22Rv1 (cell line): ENCODE results near the gene HOXA3.

Experiments
- CTCF ChIP-seq: fragments of 450-650 bp; IDR thresholded peaks from 2 replicates; pipeline ENCODE4 v1.5.1; 2017; ENCODE audit warnings: mild to moderate bottlenecking
- ZFX ChIP-seq: fragments of 450-650 bp; IDR thresholded peaks from 2 replicates; pipeline ENCODE4 v1.6.1; 2017; ENCODE audit warnings: antibody characterized with exemption, borderline replicate concordance

DNA sequence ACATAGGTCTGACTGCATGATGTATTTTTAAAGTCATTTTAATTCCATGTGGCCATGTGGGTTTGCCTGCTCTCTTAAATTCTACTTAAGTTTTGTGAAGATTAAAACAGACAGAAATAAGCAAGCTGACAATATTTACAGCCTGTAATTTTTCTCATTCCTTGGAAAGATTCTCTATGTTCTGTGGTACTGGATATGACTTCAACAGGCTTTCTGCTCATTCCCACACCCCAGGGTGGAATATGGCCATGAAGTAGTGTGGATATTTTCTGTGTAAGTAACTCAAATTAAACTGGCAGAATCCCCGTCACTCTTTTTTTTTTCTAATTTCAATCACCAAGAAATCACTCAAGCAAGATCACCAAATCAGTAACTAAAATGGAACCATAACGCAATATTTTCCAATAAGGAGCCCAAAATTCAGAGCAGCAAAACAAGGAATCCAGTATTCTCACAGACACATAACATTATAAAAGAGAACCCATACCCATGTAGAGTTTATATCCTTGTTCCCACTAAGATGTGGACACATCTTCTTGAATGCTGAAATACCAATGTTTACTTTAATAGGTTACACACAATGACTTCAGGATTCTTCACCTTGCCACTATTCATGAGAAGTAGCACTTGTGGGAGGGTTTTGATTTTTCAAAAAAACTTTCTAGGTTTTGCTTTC is 14.6 kb downstream of the HOXA3 start:
- TF ChIP-seq CTCF (no peak), ZFX (no peak)
